GM18907 (cell line): ENCODE measurements around the gene STUM.

Experiments used
- ATAC-seq: cut with Tn5 transposase; IDR thresholded peaks from one replicate; pipeline ENCODE4 v1.9.1; 2021; ENCODE audit warnings: mild to moderate bottlenecking, moderate library complexity; ENCODE audit not compliant: unreplicated experiment

Gene STUM

GRCh38 chr1:226624526-226624925, 76.0 kb downstream of the STUM start:
- no peak for ATAC-seq

- no peak for ATAC-seq
Measured at GRCh38 chr1:226625326-226625725, 76.8 kb downstream of the STUM start.

GRCh38 chr1:226625832-226626576, 77.4 kb downstream of the STUM start:
- peak; percentile 29 for ATAC-seq

- ATAC-seq: peak; percentile 78
Measured at GRCh38 chr1:226626577-226626956, 78.0 kb downstream of the STUM start.

GRCh38 chr1:226627050-226627755, 78.6 kb downstream of the STUM start:
- no peak for ATAC-seq

GRCh38 chr1:226627924-226628611, 79.5 kb downstream of the STUM start:
- ATAC-seq: no peak

GRCh38 chr1:226628612-226629155, 80.1 kb downstream of the STUM start:
- ATAC-seq: no peak

GRCh38 chr1:226629210-226629895, 80.8 kb downstream of the STUM start:
- ATAC-seq: no peak

GRCh38 chr1:226629896-226630550, 81.5 kb downstream of the STUM start:
- ATAC-seq: no peak

- no peak for ATAC-seq
Measured at GRCh38 chr1:226630592-226630991, 82.0 kb downstream of the STUM start.

- ATAC-seq: no peak
Measured at GRCh38 chr1:226631229-226632000, 82.9 kb downstream of the STUM start.

- no peak for ATAC-seq
Measured at GRCh38 chr1:226632169-226632879, 83.8 kb downstream of the STUM start.

GRCh38 chr1:226632922-226633351, 84.4 kb downstream of the STUM start:
- no peak for ATAC-seq

GRCh38 chr1:226633541-226634165, 85.1 kb downstream of the STUM start:
- peak; percentile 14 for ATAC-seq

- ATAC-seq: peak; percentile 82
Measured at GRCh38 chr1:226634166-226634588, 85.6 kb downstream of the STUM start.

GRCh38 chr1:226634611-226635246, 86.2 kb downstream of the STUM start:
- ATAC-seq: no peak

GRCh38 chr1:226635456-226635941, 86.9 kb downstream of the STUM start:
- ATAC-seq: no peak

GRCh38 chr1:226636847-226637096, 88.2 kb downstream of the STUM start:
- no peak for ATAC-seq
